GM21529 (cell line): ENCODE data around the gene FIGNL2.

Experiments used
- ATAC-seq: cut with Tn5 transposase; IDR thresholded peaks from one replicate; pipeline ENCODE4 v1.9.1; 2021; ENCODE audit not compliant: unreplicated experiment

The FIGNL2 gene

GRCh38 chr12:51874486-51874885 is 26.0 kb upstream of the FIGNL2 start:
- no peak for ATAC-seq

DNA sequence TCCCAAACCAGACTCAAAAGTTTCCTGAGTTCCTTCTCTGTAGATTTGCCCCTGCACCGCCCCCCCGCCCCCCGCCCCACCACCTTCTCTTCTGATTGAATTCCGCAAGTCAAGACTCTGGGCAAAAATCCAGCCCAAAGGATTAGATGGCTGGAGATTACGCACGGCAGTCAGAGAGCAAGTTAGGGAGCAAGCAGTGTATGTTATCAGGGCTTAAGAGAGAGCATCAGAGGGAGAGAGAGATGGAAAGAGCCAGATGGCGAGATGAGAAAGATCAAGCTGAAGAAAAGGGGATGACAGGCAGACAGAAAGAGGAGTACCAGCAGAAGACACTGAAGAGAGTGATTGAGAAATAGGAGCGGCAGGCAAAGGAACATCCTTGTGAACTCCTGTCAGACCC is 25.5 kb upstream of the FIGNL2 start:
- ATAC-seq: no peak

- no peak for ATAC-seq
Measured at GRCh38 chr12:51873251-51873994, 24.9 kb upstream of the FIGNL2 start.

DNA sequence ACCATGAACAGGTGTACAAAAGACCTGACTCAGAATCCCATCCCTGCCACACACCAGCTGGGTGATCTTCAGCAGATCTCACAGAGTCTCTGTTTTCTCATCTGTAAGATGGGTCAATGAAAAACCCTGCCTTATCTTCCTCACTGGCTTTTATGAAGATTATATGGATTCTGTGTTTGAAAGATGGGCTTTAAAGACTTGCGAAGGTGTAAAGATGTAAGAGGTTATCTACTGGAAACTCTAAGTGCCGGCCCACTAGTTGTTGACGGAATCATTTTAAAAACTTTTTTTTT is 24.1 kb upstream of the FIGNL2 start:
- no peak for ATAC-seq

- no peak for ATAC-seq
Measured at GRCh38 chr12:51871918-51872688, 23.6 kb upstream of the FIGNL2 start.

- ATAC-seq: no peak
Measured at GRCh38 chr12:51871126-51871525, 22.6 kb upstream of the FIGNL2 start.

- ATAC-seq: no peak
Measured at GRCh38 chr12:51870504-51870903, 22.0 kb upstream of the FIGNL2 start.

GRCh38 chr12:51869931-51870330 is 21.4 kb upstream of the FIGNL2 start:
- no peak for ATAC-seq

- no peak for ATAC-seq
Measured at GRCh38 chr12:51869496-51869865, 21.0 kb upstream of the FIGNL2 start.

DNA sequence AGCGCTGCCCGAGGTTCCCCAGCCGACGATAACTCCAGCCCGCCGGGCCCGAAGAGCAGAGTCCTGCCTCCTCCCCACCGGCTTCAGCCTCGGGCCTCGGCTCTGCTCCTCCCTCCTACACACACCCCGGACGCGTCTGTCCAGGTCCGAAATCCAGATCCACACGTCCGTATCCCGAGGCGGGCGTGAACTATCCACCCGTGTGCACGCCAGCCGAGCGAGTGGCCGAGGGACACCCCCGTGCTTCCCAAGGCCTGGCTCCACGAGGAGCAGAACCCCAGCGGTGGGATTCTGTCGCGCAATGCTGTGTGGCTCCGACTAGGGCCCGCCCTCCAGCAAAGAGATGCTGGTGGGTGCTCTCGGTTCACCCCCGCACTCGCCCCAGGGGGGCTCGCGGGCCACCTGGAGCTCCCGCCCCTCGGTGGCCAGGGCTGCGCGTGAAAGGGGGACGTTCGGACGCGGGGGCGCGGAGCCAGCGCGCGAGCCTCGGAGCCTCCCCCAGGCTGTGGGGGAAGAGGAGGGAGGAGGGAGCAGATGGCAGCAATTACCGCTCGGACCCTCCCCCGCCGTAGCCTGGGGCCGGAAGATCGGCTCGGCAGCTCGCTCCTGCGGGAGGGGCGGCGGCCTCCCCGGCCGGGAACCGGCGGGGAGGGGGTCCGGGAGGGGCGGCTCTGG is 20.4 kb upstream of the FIGNL2 start:
- no peak for ATAC-seq

DNA sequence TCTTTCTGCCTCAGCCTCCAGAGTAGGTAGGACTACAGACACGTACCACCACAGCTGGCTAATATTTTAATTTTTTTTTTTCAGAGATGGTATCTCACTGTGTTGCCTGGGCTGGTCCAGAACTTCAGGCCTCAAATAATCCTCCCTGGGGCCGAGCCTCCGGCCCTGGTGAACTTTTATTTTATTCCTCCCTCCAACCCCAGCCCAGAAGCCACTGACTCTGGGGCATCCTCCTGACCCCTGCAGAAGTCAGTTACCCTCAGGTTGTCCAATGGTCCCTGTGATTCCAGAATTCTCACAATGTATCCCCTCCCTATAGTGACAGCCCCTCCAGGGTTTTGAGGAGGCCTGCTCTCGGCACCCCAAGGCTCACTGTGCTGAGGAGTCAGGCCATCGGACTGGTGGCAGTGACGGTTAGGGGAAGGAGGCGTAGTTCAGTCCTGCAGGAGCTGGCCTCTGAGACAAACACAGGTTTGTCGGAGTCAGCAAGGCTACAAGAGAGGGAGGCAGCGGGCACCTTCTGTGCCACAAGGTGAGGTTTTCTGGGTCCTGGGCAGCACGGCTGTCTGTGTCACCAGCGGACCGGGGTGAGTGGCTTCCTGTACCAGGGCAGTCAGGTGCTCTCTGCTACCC is 19.4 kb upstream of the FIGNL2 start:
- ATAC-seq: no peak

DNA sequence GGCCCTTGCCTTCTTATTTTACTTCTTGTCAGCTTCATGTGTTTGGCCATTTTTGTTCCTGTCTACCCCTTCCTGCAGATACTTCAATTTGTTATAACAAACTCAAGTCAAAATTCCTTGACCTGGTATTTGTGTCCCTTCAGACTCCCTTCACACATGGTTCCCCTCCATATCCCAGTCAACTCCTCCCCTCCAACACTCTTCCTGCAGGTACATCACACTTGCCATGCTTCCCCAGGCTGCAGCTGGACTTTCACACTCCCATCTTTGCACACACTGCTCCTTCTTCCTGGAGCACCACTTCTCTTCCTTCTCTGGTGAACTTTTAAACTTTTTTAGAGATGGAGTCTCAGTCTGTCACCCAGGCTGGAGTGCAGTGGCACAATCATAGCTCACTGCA is 18.9 kb upstream of the FIGNL2 start:
- ATAC-seq: no peak

DNA sequence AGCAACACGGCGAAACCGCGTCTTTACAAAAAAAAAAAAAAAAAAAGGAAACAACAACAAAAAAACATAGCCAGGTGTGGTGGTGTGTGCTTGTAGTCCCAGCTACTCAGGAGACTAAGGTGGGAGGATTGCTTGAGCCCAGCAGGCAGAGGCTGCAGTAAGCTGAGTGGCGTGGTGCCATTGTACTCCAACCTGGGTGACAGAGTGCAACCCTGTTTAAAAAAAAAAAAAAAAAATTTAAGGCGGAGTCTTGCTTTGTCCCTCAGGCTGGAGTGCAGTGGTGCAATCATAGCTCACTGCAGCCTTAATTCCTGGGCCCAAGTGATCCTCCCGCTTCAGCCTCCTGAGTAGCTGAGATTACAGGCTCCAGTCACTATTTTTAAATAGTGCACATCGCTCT is 18.2 kb upstream of the FIGNL2 start:
- no peak for ATAC-seq

- no peak for ATAC-seq
Measured at GRCh38 chr12:51866324-51866723, 17.8 kb upstream of the FIGNL2 start.

DNA sequence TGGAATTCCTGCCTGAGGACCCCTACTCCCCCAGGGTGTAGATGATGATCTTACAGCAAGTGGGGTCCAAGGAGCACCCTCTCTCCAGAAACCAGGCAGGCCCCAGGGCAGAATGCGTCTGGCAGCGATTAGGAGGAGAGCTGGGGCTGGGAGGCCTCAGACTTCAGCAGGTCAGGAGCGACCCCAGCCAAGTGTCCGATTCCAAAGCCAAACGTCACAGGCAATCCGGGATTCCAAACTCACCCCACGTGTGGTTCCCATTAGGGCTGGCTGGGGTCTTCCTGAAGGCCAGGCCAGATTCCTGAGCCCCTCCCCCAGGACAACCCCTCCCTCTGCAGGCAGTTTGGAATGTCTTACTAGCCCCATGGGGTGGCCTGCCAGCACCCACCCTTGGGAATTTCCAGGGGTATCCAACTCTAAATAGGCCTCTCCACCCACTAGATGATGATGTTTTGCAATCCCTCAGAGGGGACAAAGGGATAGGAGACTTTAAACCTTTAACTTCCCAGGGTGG is 17.3 kb upstream of the FIGNL2 start:
- ATAC-seq: no peak

DNA sequence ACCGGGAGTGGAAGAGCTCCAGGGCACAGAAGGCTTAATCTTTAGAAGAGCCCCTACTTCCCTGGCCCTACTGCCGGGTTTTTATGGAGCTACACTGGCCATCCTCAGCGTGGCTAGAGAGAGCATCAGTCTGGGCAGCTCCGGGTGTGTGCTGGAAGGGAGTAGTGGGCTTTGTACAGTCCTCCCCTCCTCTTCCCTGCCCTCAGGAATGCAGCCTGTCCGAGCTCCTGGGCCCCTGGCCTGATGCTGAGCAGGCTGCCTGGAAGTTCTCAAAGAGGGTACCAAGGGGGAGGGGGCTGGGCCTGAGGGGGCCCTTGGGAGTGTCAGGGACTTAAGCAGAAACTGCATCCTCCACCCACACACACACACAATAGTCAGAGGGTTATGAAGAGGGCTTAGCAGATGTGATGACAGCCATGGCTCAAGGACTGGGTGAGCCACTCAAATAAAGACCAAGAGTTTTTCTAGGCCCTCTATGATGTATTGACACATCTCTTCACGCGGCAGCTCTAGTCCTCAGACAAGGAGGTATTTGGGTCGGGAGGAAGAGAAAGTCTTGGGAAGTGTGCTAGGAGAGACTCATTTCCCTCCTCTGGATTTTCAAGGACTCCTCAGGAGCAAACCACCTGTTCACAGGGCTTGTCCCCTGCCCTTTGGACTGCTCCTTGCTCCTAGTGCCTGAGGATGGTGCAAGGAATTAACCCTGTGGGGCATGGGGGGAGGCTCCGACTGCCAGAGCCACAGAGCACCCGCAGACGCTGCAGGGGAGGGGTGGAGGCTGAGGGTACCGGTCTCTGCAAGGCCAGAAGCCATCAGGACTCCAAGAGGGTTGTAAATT is 16.5 kb upstream of the FIGNL2 start:
- ATAC-seq: no peak

DNA sequence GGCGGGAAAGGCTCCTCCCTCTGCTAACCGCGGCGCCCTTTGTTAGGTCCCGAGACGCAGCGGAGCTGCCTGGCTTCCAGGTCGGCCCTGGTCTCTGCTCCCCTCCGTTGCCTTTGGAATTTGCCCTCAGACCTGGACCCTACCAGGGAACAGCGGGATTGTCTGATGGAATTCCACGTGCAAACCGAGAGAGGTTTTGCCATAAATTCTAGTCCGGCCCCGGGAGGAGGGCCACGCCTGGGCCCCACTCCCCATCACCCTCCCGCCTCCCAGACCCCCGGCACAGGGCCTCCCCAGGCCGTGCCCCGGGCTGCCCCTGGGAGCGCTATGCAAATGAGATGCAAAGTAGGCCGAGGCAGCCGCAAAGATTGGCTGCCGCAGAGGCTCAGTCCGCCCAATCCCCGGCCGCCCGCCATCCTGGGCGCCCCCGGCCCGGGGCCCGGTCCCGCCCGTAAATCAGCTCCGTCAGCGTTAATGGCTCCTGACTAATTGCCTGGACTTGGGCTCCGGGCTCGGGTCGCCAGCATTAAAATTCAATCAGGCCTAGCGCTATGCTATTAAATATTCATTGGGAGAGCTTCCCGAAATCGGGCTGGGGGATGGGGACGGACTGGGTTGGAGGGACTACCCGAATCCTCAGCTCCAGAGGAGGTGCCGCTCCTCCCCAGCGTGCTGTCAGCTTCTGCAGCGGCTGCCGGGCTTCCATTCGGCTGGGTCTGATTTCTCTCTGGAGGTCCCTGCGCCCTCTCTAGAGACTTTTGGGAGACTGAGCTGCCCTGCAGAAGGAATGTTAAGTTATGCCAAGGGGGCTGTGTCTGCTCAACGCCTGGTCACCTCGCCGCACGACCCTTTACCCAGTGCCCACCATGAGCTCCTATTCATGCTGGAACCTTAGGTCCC is 15.7 kb upstream of the FIGNL2 start:
- no peak for ATAC-seq

- no peak for ATAC-seq
Measured at GRCh38 chr12:51863363-51863932, 14.9 kb upstream of the FIGNL2 start.

DNA sequence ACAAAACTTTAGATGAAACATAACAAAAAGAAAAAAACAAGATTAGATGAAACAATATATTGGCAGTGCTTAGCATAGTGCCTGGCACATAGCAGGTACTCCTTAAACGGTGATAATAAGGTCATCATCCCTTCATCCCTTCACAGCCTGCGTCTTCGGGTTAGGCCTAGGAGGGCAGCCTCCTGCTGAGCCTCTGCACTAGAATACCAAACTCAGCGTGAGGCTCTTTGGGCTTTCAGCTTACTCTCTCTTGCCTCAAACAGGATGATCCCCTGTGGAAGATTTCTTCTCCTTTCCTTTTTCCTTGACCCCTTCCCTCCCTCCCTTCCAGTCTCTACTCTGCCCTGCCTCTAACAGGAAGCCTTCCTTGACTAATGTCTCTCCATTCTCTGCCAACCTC is 14.4 kb upstream of the FIGNL2 start:
- no peak for ATAC-seq
